Myocyte (in vitro differentiated cells): ENCODE results near the gene CFAP65. TPM values are rescaled to one million over a fixed set of nuclear protein-coding genes. Genes with fewer than 3 reads are reported as not detected.

ENCODE experiments used
- microRNA counts: library from miRNA; unstranded; fragments of <30 nt; microRNA quantifications from one replicate; lab custom pipeline; 2016
- microRNA-seq: library from miRNA; unstranded; fragments of <30 nt; microRNA quantifications from one replicate; pipeline ENCODE4, GENCODE V29; 2016
- total RNA-seq: library from RNA; depleted of rRNA; stranded (reverse); fragments of >200 nt; gene quantifications from 2 replicates; pipeline ENCODE4 v1.2.3, GENCODE V29; 2014

CFAP65 gene
- total RNA-seq, 1 donor from 2014 or later, result 0.05 TPM

MicroRNAs encoded within 50 kb of the gene (microRNA counts, 767-probe panel; counts per million panel counts)
- microRNA hsa-miR-3131 (lab: Ali Mortazavi, UCI), result not detected
- microRNA hsa-miR-375 (lab: Ali Mortazavi, UCI), result not detected

Small RNA genes lying within 50 kb of the gene (microRNA-seq; reads per million reads assigned to microRNA genes)
- gene MIR3131 (not detected), gene MIR375 (9.2 reads per million, percentile 30 among the genes with 10 or more reads in this experiment)

Other genes starting within 250 kb of the CFAP65 start
- 49.9 and 65.9 TPM in 2 replicates for gene PRKAG3, start 209.7 kb downstream of the CFAP65 start, total RNA-seq
- gene WNT6, start 181.7 kb downstream of the CFAP65 start, total RNA-seq, result 0.31 and 0.37 TPM in 2 replicates
- gene WNT10A, start 160.7 kb downstream of the CFAP65 start, total RNA-seq, result 18.8 and 63.4 TPM in 2 replicates
- gene CDK5R2, start 81.8 kb downstream of the CFAP65 start, total RNA-seq, result 0.45 and 0.47 TPM in 2 replicates
- not detected in 2 replicates for gene FEV, start 56.3 kb downstream of the CFAP65 start, total RNA-seq
- gene CRYBA2, start 48.1 kb downstream of the CFAP65 start, total RNA-seq, result not detected in 2 replicates
- not detected in 2 replicates for gene IHH, start 19.4 kb upstream of the CFAP65 start, total RNA-seq
- gene NHEJ1, start 119.3 kb upstream of the CFAP65 start, total RNA-seq, result 13.6 and 14.3 TPM in 2 replicates
- 0.26 TPM in 1 of 2 replicates, not detected in the other for gene SLC23A3, start 128.5 kb upstream of the CFAP65 start, total RNA-seq
- gene CNPPD1, start 135.4 kb upstream of the CFAP65 start, total RNA-seq, result 28.9 and 35.2 TPM in 2 replicates
- 68.9 and 76.6 TPM in 2 replicates for gene RETREG2, start 136.8 kb upstream of the CFAP65 start, total RNA-seq
- 43.0 and 50.1 TPM in 2 replicates for gene ZFAND2B, start 165.3 kb upstream of the CFAP65 start, total RNA-seq
- 29.7 and 46.2 TPM in 2 replicates for gene ABCB6, start 177.4 kb upstream of the CFAP65 start, total RNA-seq
- gene ATG9A, start 188.1 kb upstream of the CFAP65 start, total RNA-seq, result 97.6 and 108 TPM in 2 replicates
- 27.9 and 36.4 TPM in 2 replicates for gene ANKZF1, start 188.3 kb upstream of the CFAP65 start, total RNA-seq
- gene GLB1L, start 203.9 kb upstream of the CFAP65 start, total RNA-seq, result 3.5 and 4.6 TPM in 2 replicates
- gene STK16, start 204.0 kb upstream of the CFAP65 start, total RNA-seq, result 18.3 and 19.4 TPM in 2 replicates
- gene TUBA4B, start 211.7 kb upstream of the CFAP65 start, total RNA-seq, result 0.11 TPM in 1 of 2 replicates, not detected in the other
- gene TUBA4A, start 212.4 kb upstream of the CFAP65 start, total RNA-seq, result 120 and 128 TPM in 2 replicates
- 40.1 and 80.0 TPM in 2 replicates for gene DNAJB2, start 237.8 kb upstream of the CFAP65 start, total RNA-seq